ENCODE data around the gene MAB21L3.

Gene MAB21L3

DNA sequence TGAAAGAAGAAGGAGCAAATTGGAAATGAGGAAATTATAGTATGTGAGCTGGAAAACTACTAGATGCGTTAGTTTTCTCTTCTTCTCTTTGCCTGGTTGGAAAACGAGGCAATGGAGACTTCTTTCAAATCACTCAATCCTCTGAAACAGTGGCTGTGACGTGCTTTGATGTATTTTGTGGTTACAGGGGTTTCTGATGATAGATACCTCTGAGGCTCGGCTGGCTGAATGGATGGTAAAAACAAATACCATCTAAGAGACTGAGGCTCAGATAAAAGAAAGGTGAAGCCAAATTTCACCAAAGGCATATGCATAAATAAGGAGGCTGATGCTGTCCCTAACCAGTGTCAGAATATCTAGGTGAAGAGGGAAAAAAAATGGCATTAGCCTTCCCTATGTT lies 15.1 kb downstream of the MAB21L3 start:
- Histone ChIP-seq H3K36me3 (ENCODE audit: insufficient read depth, low read length) (peaks cover 70% of the 10 kb centered on the region), H3K4me3 (no peak overlapping the region), H3K27ac (0 out of 2 replicates have a peak overlapping the region, but pooled peaks have one; percentile 6), H3K9ac (ENCODE audit: insufficient read length) (no peak overlapping the region), H3K9me3 (ENCODE audit: low read depth, low read length) (no peaks in the 10 kb centered on the region)
- no peak for TF ChIP-seq EZH2 (IDR thresholded peaks at IDR 0.05)
- no peak for TF ChIP-seq FOXP2 (optimal IDR thresholded peaks at IDR 0.05; ENCODE audit: control extremely low read depth, extremely low read length, insufficient read depth)
- no peak for TF ChIP-seq POLR2AphosphoS5 (IDR thresholded peaks at IDR 0.05; ENCODE audit: borderline replicate concordance, low read depth, low read length)
- DNase-seq (ENCODE audit: low read depth, low spot score): no peak

DNA sequence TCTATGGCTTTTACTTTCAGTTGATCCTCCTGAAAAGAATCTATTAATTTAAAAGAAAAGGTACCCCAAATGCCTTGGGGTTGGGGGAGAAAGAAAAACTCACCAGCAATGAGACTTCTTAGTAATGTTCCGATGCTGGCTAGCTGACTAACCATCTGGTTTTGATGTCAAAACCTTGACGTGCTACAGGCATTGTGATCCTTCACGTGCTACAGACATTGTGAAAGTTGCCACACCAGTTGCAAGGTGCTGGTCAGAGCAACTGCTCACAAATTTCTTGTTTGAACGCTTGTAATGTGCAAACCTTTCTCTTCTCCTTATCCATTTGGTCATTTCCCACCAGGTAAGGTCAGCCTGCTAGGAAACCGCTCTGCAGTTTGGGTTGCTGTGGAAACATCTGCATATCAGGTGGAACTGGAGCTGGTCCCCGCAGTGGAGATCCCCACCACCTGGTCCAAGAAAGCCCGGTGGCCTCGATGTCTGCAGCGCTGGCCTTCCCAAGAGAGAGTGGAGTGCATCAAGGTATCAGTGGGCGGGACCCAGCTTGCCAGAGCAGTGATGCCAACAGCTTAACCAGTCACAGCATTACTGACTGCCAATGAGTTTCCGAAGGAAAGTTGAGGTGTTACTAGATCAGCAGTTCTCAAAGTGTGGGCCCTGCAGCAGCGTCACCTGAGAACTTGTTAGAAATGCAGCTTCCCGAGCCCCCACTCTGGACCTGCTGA lies 16.1 kb downstream of the MAB21L3 start:
- Histone ChIP-seq H3K36me3 (ENCODE audit: insufficient read depth, low read length) (peaks cover 65% of the 10 kb centered on the region), H3K9ac (ENCODE audit: insufficient read length) (no peak overlapping the region), H3K4me3 (no peak overlapping the region), H3K27ac (no peak overlapping the region), H3K9me3 (ENCODE audit: low read depth, low read length) (no peaks in the 10 kb centered on the region)
- TF ChIP-seq FOXP2 (optimal IDR thresholded peaks at IDR 0.05; ENCODE audit: control extremely low read depth, extremely low read length, insufficient read depth) (no peak), EZH2 (IDR thresholded peaks at IDR 0.05) (no peak), POLR2AphosphoS5 (IDR thresholded peaks at IDR 0.05; ENCODE audit: borderline replicate concordance, low read depth, low read length) (no peak)
- no peak for DNase-seq (ENCODE audit: low read depth, low spot score)

DNA sequence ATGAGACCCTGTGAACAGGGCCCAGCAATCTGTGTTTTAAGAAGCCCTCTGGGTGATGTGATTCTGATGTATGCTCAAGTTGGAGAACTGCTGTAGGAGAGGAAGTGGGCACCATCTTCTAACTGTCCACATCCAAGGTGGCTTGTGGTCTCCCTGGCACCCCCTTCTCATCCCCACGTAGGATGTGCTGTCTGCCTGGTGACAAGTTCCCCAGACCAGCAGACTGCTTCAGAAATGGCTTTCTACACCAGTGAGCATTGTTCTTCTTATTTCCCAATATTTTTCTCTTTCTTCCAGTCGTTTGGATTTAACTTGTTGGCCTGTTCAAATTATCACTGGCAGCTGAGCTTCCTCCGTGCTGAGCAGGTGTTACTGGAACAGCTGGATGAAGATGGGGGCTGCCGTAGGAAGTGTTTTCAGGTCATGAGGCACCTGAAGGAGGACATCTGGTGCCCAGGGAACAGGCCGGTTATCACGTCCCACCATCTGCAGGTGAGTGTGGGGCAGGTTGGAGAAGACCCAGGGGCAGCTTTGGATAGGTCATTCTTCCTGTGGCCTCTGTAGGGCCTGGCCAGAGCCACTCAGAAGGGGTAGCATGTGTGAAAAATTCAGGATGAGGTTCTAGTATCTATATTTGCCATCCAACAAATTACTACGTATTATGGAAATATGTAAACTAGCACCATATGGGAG lies 16.8 kb downstream of the MAB21L3 start:
- H3K27ac ChIP-seq: no peak overlapping the region
- H3K9ac ChIP-seq (ENCODE audit: insufficient read length): no peak overlapping the region
- H3K36me3 ChIP-seq (ENCODE audit: insufficient read depth, low read length): peaks cover 68% of the 10 kb centered on the region
- no peaks in the 10 kb centered on the region for H3K9me3 ChIP-seq (ENCODE audit: low read depth, low read length)
- TF ChIP-seq EZH2 (IDR thresholded peaks at IDR 0.05): no peak
- TF ChIP-seq POLR2AphosphoS5 (IDR thresholded peaks at IDR 0.05; ENCODE audit: borderline replicate concordance, low read depth, low read length): no peak
- TF ChIP-seq FOXP2 (optimal IDR thresholded peaks at IDR 0.05; ENCODE audit: control extremely low read depth, extremely low read length, insufficient read depth): no peak
- no peak for DNase-seq (ENCODE audit: low read depth, low spot score)
- no peak overlapping the region for H3K4me3 ChIP-seq

DNA sequence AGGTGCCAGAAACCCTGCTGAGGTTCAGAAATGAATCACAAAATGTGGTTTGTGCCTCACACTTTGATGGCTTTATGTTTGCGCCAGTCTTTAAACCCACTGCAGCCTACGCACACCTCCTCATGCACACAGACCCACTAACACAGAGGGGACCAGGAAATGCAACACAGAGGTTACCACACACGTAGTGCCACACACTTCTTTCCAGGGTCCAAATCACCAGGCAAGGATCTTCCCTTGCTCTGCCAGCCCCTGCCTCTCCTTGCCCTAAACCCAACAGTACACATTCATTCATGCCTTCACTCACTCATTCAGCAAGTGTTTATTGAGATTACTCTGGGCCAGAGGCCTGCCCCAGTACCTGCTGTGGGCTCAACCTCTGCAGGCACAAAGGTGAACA lies 17.5 kb downstream of the MAB21L3 start:
- Histone ChIP-seq H3K4me3 (no peak overlapping the region), H3K9ac (ENCODE audit: insufficient read length) (no peak overlapping the region), H3K27ac (no peak overlapping the region), H3K36me3 (ENCODE audit: insufficient read depth, low read length) (peaks cover 68% of the 10 kb centered on the region), H3K9me3 (ENCODE audit: low read depth, low read length) (no peaks in the 10 kb centered on the region; the same call in 1 of the 2 replicates)
- no peak for DNase-seq (ENCODE audit: low read depth, low spot score)
- TF ChIP-seq FOXP2 (optimal IDR thresholded peaks at IDR 0.05; ENCODE audit: control extremely low read depth, extremely low read length, insufficient read depth) (no peak), EZH2 (IDR thresholded peaks at IDR 0.05) (no peak), POLR2AphosphoS5 (IDR thresholded peaks at IDR 0.05; ENCODE audit: borderline replicate concordance, low read depth, low read length) (no peak)

DNA sequence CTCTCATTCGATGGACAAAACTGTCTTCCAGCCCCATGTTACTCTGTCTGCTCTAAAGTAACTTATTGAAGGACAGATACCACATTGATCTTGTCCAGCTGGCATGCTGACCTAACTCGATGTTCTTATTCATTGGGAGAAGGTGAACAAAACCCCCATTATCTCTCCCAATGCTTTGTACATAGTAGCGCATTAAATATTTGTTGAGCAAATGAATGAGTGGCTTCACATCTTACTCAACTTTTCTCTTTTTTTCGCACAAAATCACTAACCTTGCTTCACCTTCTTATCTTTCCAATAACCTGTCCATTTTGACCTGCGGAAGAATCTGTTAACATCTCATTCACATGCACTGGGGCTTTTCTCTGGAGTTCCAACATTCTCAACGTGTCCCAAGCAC lies 18.3 kb downstream of the MAB21L3 start:
- H3K27ac ChIP-seq: no peak overlapping the region
- DNase-seq (ENCODE audit: low read depth, low spot score): no peak
- TF ChIP-seq FOXP2 (optimal IDR thresholded peaks at IDR 0.05; ENCODE audit: control extremely low read depth, extremely low read length, insufficient read depth): no peak
- TF ChIP-seq EZH2 (IDR thresholded peaks at IDR 0.05): no peak
- TF ChIP-seq POLR2AphosphoS5 (IDR thresholded peaks at IDR 0.05; ENCODE audit: borderline replicate concordance, low read depth, low read length): no peak

DNA sequence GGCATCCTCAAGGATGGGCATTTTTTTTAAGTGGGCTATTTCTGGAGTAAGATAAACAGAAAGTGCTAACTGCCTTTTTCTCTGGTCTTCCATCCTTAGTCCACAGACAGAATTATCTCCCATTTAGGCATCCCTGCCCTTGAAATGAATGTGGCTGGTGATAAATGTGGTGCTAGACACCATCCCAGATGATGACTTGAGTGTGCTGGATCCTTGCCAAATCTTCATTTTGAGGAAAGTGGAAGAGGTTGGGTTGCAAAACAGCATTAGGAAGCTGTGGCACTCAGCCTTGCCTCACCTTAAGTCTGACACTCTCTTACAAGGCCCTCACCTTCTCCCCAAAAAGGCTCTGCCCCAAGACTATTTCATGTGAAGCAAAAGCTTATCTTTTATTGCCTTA lies 19.2 kb downstream of the MAB21L3 start:
- no peak overlapping the region for H3K27ac ChIP-seq

More for the DNA sequence above, 18.3 kb downstream of the MAB21L3 start:
- H3K9me3 ChIP-seq (ENCODE audit: low read depth, low read length): peaks cover 3% of the 10 kb centered on the region; the same call in 1 of the 2 replicates
- H3K36me3 ChIP-seq (ENCODE audit: insufficient read depth, low read length): peaks cover 68% of the 10 kb centered on the region
- no peak overlapping the region for H3K9ac ChIP-seq (ENCODE audit: insufficient read length)
- H3K4me3 ChIP-seq: no peak overlapping the region

DNA sequence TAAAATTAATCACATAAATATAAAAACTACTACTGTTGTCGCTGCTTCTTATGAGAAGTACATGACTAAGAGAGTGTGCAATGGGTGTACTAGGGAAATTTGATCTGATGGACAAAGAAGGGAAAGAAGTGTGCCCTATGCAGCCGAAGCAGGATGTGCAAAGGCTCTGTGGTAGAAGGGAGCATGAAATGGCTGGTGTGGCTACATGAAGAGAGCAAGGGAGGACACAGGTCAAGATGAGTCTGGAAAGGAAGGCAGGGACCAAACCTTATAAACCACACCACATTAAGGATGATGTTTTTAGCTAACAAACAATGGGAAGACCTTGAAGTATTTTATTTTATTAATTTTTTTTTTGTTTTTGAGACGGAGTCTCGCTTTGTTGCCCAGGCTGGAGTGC lies 20.0 kb downstream of the MAB21L3 start:
- Histone ChIP-seq H3K9me3 (ENCODE audit: low read depth, low read length) (peaks cover 3% of the 10 kb centered on the region; the same call in 1 of the 2 replicates), H3K4me3 (no peak overlapping the region), H3K36me3 (ENCODE audit: insufficient read depth, low read length) (peaks cover 69% of the 10 kb centered on the region), H3K9ac (ENCODE audit: insufficient read length) (no peak overlapping the region), H3K27ac (no peak overlapping the region)
- DNase-seq (ENCODE audit: low read depth, low spot score): no peak
- TF ChIP-seq EZH2 (IDR thresholded peaks at IDR 0.05) (no peak), POLR2AphosphoS5 (IDR thresholded peaks at IDR 0.05; ENCODE audit: borderline replicate concordance, low read depth, low read length) (no peak), FOXP2 (optimal IDR thresholded peaks at IDR 0.05; ENCODE audit: control extremely low read depth, extremely low read length, insufficient read depth) (no peak)

More for the DNA sequence above, 19.2 kb downstream of the MAB21L3 start:
- H3K4me3 ChIP-seq: no peak overlapping the region
- TF ChIP-seq EZH2 (IDR thresholded peaks at IDR 0.05) (no peak), FOXP2 (optimal IDR thresholded peaks at IDR 0.05; ENCODE audit: control extremely low read depth, extremely low read length, insufficient read depth) (no peak), POLR2AphosphoS5 (IDR thresholded peaks at IDR 0.05; ENCODE audit: borderline replicate concordance, low read depth, low read length) (no peak)
- H3K9me3 ChIP-seq (ENCODE audit: low read depth, low read length): peaks cover 3% of the 10 kb centered on the region; the same call in 1 of the 2 replicates
- H3K9ac ChIP-seq (ENCODE audit: insufficient read length): no peak overlapping the region
- peaks cover 69% of the 10 kb centered on the region for H3K36me3 ChIP-seq (ENCODE audit: insufficient read depth, low read length)
- DNase-seq (ENCODE audit: low read depth, low spot score): no peak

DNA sequence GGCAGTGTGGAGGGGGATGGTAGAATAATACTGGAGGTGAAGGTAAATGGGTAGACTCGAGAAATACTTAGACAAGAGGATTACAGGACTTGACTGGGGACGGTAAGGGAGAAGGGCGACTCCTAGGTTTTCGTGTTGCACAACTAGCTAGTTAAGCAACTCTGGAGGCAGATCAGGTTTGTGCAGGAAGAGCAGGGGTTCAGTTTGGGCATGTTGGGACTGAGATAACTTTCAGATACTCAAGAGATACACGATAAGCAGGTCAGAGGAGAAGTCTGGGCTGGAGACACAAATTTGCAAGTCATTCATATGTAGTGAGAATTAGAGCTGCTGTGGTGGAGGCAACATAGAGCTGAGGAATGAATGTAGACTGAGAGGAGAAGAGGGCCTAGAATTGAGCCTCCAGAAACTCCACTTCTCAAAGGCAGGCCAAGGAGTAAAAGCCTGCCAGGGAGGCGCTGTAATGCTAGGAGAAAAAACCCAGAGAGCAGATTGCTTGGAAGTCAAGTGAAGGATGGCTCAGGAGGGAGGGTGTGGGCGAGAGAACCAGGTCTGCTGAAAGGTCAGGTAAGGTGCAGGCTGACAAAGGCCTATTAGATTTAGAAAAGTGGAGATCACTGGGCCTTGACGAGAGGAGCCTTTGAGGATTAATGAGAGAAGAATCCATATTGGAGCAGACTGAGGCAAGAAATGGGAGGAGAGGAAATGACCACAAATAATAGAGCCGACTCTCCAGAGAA lies 20.8 kb downstream of the MAB21L3 start:
- TF ChIP-seq FOXP2 (optimal IDR thresholded peaks at IDR 0.05; ENCODE audit: control extremely low read depth, extremely low read length, insufficient read depth) (no peak), EZH2 (IDR thresholded peaks at IDR 0.05) (no peak), POLR2AphosphoS5 (IDR thresholded peaks at IDR 0.05; ENCODE audit: borderline replicate concordance, low read depth, low read length) (no peak)
- Histone ChIP-seq H3K9me3 (ENCODE audit: low read depth, low read length) (peaks cover 3% of the 10 kb centered on the region; the same call in 1 of the 2 replicates), H3K36me3 (ENCODE audit: insufficient read depth, low read length) (peaks cover 69% of the 10 kb centered on the region), H3K9ac (ENCODE audit: insufficient read length) (no peak overlapping the region), H3K4me3 (no peak overlapping the region), H3K27ac (no peak overlapping the region)
- DNase-seq (ENCODE audit: low read depth, low spot score): no peak
